IMR-90 (cell line): ENCODE results near the gene CD151.

ENCODE experiments used
- CEBPB ChIP-seq: IDR thresholded peaks from 2 replicates; pipeline ENCODE4 v1.6.1; 2012; ENCODE audit warnings: low read depth, low read length, improper control_type of control experiment
- CHD1 ChIP-seq: IDR thresholded peaks from 2 replicates; pipeline ENCODE4 v1.6.1; 2012; ENCODE audit warnings: low read depth, low read length, improper control_type of control experiment
- ELK1 ChIP-seq: fragments of 150-350 bp; IDR thresholded peaks from 2 replicates; pipeline ENCODE4 v1.6.1; 2016; ENCODE audit warnings: low read depth, mild to moderate bottlenecking, low read length, moderate library complexity, borderline replicate concordance
- FOS ChIP-seq: fragments of 150-350 bp; IDR thresholded peaks from 2 replicates; pipeline ENCODE4 v1.6.1; 2016; ENCODE audit warnings: low read depth, low read length
- MAZ ChIP-seq: IDR thresholded peaks from 2 replicates; pipeline ENCODE4 v1.6.1; 2012; ENCODE audit warnings: low read depth, mild to moderate bottlenecking, low read length, improper control_type of control experiment, moderate library complexity, borderline replicate concordance
- MXI1 ChIP-seq: IDR thresholded peaks from 2 replicates; pipeline ENCODE4 v1.6.1; 2012; ENCODE audit warnings: low read depth, mild to moderate bottlenecking, low read length, moderate library complexity, borderline replicate concordance
- POLR2A ChIP-seq: IDR thresholded peaks from 2 replicates; pipeline ENCODE4 v1.6.1; 2012; ENCODE audit warnings: mild to moderate bottlenecking, low read depth, low read length
- RAD21 ChIP-seq: IDR thresholded peaks from 2 replicates; pipeline ENCODE4 v1.6.1; 2012; ENCODE audit warnings: low read length, improper control_type of control experiment
- RCOR1 ChIP-seq: IDR thresholded peaks from 2 replicates; pipeline ENCODE4 v1.6.1; 2012; ENCODE audit warnings: mild to moderate bottlenecking, low read length, improper control_type of control experiment; ENCODE audit not compliant: insufficient replicate concordance
- RFX5 ChIP-seq: IDR thresholded peaks from 2 replicates; pipeline ENCODE4 v1.8.0; 2012; ENCODE audit warnings: low read depth, mild to moderate bottlenecking, low read length, moderate library complexity
- TF ChIP-seq, protein P1 (sequence below): conservative IDR thresholded peaks from 2 replicates; pipeline ENCODE4 v1.5.1; 2012; ENCODE audit warnings: mild to moderate bottlenecking, low read depth, low read length, improper control_type of control experiment

DNA sequence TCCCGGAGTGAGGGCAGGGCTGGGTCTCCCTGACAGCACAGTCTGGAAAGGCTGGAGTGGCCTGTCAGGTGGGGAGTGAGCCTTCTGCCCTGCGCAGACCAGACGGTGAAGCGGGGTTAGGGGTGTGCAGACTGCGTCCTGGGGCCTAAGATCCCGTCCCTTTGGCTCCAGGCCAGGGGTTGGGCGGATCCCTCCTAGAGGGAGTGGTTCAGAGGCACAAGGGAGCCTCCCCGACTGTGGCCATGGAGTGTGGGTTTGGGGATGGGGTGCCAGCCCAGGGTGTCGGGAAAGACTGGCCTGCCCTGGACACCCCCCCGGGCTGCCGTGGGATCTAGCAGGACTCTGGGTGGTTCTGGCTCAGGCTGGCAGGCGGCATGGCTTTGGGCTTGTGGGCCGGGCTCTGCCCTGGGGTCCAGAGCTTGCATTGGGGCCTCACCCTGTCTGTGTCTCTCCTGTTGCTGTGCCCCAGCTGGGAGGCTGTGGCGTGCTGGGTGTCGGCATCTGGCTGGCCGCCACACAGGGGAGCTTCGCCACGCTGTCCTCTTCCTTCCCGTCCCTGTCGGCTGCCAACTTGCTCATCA, 29.4 kb downstream of the CD151 start:
- TF ChIP-seq POLR2A (no peak), ELK1 (no peak), MXI1 (no peak), RFX5 (no peak), MAZ (no peak), CEBPB (no peak), RAD21 (no peak), FOS (no peak), CHD1 (no peak), RCOR1 (no peak)
- TF ChIP-seq, protein P1, sequence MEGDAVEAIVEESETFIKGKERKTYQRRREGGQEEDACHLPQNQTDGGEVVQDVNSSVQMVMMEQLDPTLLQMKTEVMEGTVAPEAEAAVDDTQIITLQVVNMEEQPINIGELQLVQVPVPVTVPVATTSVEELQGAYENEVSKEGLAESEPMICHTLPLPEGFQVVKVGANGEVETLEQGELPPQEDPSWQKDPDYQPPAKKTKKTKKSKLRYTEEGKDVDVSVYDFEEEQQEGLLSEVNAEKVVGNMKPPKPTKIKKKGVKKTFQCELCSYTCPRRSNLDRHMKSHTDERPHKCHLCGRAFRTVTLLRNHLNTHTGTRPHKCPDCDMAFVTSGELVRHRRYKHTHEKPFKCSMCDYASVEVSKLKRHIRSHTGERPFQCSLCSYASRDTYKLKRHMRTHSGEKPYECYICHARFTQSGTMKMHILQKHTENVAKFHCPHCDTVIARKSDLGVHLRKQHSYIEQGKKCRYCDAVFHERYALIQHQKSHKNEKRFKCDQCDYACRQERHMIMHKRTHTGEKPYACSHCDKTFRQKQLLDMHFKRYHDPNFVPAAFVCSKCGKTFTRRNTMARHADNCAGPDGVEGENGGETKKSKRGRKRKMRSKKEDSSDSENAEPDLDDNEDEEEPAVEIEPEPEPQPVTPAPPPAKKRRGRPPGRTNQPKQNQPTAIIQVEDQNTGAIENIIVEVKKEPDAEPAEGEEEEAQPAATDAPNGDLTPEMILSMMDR: no peak
